Esophagus squamous epithelium (tissue), 5 donors: ENCODE measurements around the gene GTPBP6. TPM values are rescaled to one million over a fixed set of nuclear protein-coding genes. Genes with fewer than 3 reads are reported as not detected.

ENCODE experiments used
- DNase-seq: peaks from one replicate; lab custom pipeline; 2025; lab: John Stamatoyannopoulos, UW
- H3K27ac ChIP-seq, 4 donors: fragments of 200-600 bp; sonication (generic); one replicate each; pipeline ENCODE4 v1.5.1; 2016 to 2019; ENCODE audit warnings: mild to moderate bottlenecking in 1 of 4
- H3K27me3 ChIP-seq, 4 donors: fragments of 200-600 bp; sonication (generic); 1 replicate in 3 of 4; 2 replicates in 1 of 4; pipeline versions ENCODE4 v1.5.1 to v1.6.0; 2017 to 2021; ENCODE audit warnings: antibody characterized with exemption in 1 of 4
- H3K36me3 ChIP-seq, 3 donors: fragments of 200-600 bp; sonication (generic); one replicate each; pipeline ENCODE4 v1.5.1; 2016 to 2019
- H3K4me1 ChIP-seq, 3 donors: fragments of 200-600 bp; sonication (generic); one replicate each; pipeline ENCODE4 v1.5.1; 2017 to 2019
- H3K4me3 ChIP-seq, 4 donors: fragments of 200-600 bp; sonication (generic); 1 replicate in 3 of 4; 2 replicates in 1 of 4; pipeline ENCODE4 v1.5.1; 2016 to 2019; ENCODE audit warnings: mild to moderate bottlenecking in 2 of 4, moderate library complexity in 1 of 4
- H3K9me3 ChIP-seq, 3 donors: fragments of 200-600 bp; sonication (generic); one replicate each; pipeline ENCODE4 v1.5.1; 2016 to 2019
- CTCF ChIP-seq, 6 experiments: fragments of 450-650 bp in 4 of 6; fragments of 200-600 bp in 2 of 6; sonication (generic) in 2 of 6; IDR thresholded peaks; one replicate each; pipeline ENCODE4 v1.5.1; 2016 to 2019; ENCODE audit warnings: antibody characterized with exemption in 6 of 6, mild to moderate bottlenecking in 4 of 6, moderate library complexity in 4 of 6
- POLR2A ChIP-seq, 4 donors: fragments of 450-650 bp; IDR thresholded peaks; one replicate each; pipeline ENCODE4 v1.6.1; 2017; ENCODE audit warnings: antibody characterized with exemption in 4 of 4, mild to moderate bottlenecking in 4 of 4, moderate library complexity in 3 of 4
- WGBS, 2 donors: methylation state at CpG; one replicate each; pipeline ENCODE4 v1.1.5; 2018; 5-methylcytosine and 5-hydroxymethylcytosine counted together
- intact Hi-C: fragments of 100-400 bp; cut with DNase I; formaldehyde crosslinking; loops from one replicate; pipeline ENCODE4 v1.15.0; 2022
- total RNA-seq, 4 donors: library from RNA; depleted of rRNA; stranded (reverse); fragments of >200 nt; gene quantifications; one replicate each; pipeline ENCODE4 v1.1.0, GENCODE V29; 2016
- donor health status: DM: yes; HTN: yes; CAD: no.

Gene GTPBP6
- total RNA-seq, 4 donors from 2014 or later = 22.2 to 45.4 (median 28.0) TPM

GRCh38 chrX:314049-314448, 4.5 kb downstream of the GTPBP6 start:
- WGBS, 2 donors = 90 to 92% methylated on average over 10 to 13 of the region's 34 CpGs
- H3K36me3 ChIP-seq = peaks cover 15 to 73% (median 28%) of the 10 kb centered on the region in 3 donors
- no peak overlapping the region for H3K4me3 ChIP-seq
- peaks cover 0 to 17% (median 0%) of the 10 kb centered on the region in 3 donors for H3K4me1 ChIP-seq
- DNase-seq = no peak
- TF ChIP-seq POLR2A (IDR thresholded peaks at IDR 0.05) (no peak), CTCF (IDR thresholded peaks at IDR 0.05) (no peak)
- H3K27ac ChIP-seq = no peak overlapping the region
- no peaks in the 10 kb centered on the region for H3K9me3 ChIP-seq
- no peaks in the 10 kb centered on the region for H3K27me3 ChIP-seq
- intact Hi-C loops = no loop called here

GRCh38 chrX:313546-313945, 5.0 kb downstream of the GTPBP6 start:
- intact Hi-C loops = no loop called here
- Histone ChIP-seq H3K27ac (no peak overlapping the region), H3K9me3 (no peaks in the 10 kb centered on the region), H3K4me3 (no peak overlapping the region), H3K4me1 (peaks cover 0 to 17% (median 0%) of the 10 kb centered on the region in 3 donors), H3K27me3 (no peaks in the 10 kb centered on the region), H3K36me3 (peaks cover 15 to 78% (median 28%) of the 10 kb centered on the region in 3 donors)
- DNase-seq = no peak
- 94% methylated on average over 8 of the region's 8 CpGs for WGBS, 2 donors
- TF ChIP-seq CTCF (IDR thresholded peaks at IDR 0.05) = no peak
- TF ChIP-seq POLR2A (IDR thresholded peaks at IDR 0.05) = no peak

- WGBS, 2 donors = 89 to 96% methylated on average over 8 to 26 of the region's 54 CpGs
Measured at GRCh38 chrX:312621-313331, 5.8 kb downstream of the GTPBP6 start.

GRCh38 chrX:311156-312129, 7.2 kb downstream of the GTPBP6 start:
- TF ChIP-seq CTCF (IDR thresholded peaks at IDR 0.05) (no peak), POLR2A (IDR thresholded peaks at IDR 0.05) (no peak)

More at GRCh38 chrX:312621-313331, 5.8 kb downstream of the GTPBP6 start:
- DNase-seq = no peak
- Histone ChIP-seq H3K4me3 (no peak overlapping the region), H3K4me1 (peaks cover 0 to 15% (median 0%) of the 10 kb centered on the region in 3 donors), H3K27me3 (no peaks in the 10 kb centered on the region), H3K36me3 (peaks cover 16 to 86% (median 34%) of the 10 kb centered on the region in 3 donors), H3K9me3 (no peaks in the 10 kb centered on the region), H3K27ac (no peak overlapping the region)
- no peak for TF ChIP-seq POLR2A (IDR thresholded peaks at IDR 0.05)
- TF ChIP-seq CTCF (IDR thresholded peaks at IDR 0.05) = no peak
- intact Hi-C loops = no loop called here

More at GRCh38 chrX:311156-312129, 7.2 kb downstream of the GTPBP6 start:
- Histone ChIP-seq H3K4me1 (peaks cover 0 to 2% (median 0%) of the 10 kb centered on the region in 3 donors), H3K9me3 (no peaks in the 10 kb centered on the region), H3K36me3 (peaks cover 26 to 91% (median 42%) of the 10 kb centered on the region in 3 donors), H3K4me3 (no peak overlapping the region), H3K27me3 (no peaks in the 10 kb centered on the region), H3K27ac (no peak overlapping the region)
- DNase-seq = no peak
- intact Hi-C loops = no loop called here
- WGBS, 2 donors = 94 to 95% methylated on average over 24 to 26 of the region's 69 CpGs
